Epithelial cell of prostate (primary cell): ENCODE measurements around the gene NUP210L.
"Not testable (repeated sequence)": the region's sequence is repeated elsewhere in the genome, so short reads cannot be mapped to it uniquely, and the experiment has no call there.

Experiments used
- DNase-seq: peaks from one replicate; pipeline ENCODE4 v3.0.0-alpha.2; 2011; ENCODE audit warnings: low read depth, low spot score
- H3K27ac ChIP-seq: fragments of 450-650 bp; 2 replicates; pipeline ENCODE4 v1.5.1; 2017; ENCODE audit warnings: mild to moderate bottlenecking

Gene NUP210L

DNA sequence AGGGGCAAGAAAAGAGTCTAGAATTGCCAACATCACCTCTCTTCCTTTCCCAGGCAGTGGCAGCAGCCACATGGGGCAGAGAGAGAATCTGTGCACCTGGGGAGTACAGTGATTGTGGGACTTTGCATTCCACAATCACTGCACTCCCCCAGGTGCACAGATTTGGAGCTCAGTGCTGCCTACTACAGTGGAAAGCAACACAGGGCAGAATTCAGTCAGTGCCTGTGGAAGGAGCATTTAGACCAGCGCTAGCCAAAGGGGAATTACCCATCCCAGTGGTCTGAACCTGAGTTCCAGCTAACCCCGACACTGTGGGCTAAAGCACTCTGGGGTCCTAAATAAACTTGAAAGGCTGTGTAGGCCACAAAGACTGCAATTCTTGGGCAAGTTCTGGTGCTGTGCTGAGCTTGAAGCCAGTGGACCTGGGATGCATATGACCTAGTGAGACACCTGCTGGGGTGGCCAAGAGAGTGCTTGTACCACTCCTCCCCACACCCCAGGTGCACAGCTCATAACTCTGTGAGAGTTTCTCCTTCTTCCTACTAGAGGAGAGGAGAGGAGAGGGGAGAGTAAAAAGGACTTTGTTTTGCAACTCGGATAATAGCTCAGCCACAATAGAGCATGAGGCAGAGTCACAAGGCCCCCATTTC is 50.3 kb downstream of the NUP210L start:
- no peak overlapping the region for H3K27ac ChIP-seq

DNA sequence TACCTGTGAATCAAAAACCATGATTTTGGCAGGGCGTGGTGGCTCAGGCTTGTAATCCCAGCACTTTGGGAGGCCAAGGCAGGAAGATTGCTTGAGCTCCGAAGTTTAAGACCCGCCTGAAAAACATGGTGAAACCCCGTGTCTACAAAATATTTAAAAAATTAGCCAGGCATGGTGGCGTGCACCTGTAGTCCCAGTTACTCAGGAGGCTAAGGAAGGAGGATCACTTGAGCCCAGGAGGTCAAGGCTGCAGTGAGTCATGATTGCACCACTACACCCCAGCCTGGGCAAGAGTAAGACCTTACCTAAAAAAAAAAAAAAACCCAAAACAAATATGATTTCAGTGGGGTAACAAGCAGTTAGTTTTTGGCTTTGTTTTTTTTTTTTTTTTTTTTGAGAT is 54.7 kb downstream of the NUP210L start:
- not testable (repeated sequence) for DNase-seq, H3K27ac ChIP-seq

More for the DNA sequence above, 50.3 kb downstream of the NUP210L start:
- DNase-seq, result no peak

DNA sequence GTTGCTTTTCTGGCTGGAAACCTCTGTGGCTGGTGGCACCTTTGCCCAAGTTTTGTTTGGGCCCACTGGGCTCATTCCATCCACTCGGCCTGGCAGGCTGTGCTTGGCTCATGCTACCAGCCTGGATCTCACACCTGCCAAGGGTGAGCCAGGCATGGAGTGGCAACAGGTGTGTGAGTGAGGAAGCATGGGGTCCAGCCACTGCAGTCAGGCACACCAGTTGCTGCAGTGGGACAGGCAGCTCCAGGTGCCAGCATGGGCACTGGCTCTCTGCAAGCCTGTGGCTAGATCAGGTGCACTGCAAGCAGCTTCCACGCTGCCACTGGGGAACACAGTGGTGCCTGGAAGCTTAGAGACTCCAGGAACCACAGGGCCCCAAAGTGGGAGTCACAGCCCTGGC is 57.0 kb downstream of the NUP210L start:
- no peak overlapping the region for H3K27ac ChIP-seq
- no peak for DNase-seq

DNA sequence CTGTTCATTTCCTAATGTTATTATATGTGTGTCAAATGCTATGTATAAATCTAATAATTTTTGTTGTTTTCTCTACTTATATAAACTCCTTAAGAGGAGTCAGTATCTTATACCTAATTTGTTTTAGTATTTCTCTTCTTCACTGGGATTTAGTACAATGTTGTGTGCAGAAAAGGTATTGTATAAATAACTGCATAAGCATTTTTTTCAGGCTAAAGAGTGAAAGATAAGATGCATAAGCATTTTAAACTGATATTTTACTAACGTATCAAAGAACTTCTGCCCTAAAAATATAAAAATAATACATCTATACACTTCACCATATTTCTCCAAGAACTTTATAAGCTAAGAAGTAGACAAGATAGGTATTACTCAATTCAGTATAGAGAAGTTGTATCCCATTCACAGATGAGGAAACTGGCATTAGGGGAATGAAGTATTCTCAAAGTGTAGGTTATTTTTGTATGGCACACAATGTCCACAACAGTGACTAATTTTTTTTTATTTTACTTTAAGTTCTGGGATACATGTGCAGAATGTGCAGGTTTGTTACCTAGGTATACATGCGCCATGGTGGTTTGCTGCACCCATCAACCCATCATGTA is 59.3 kb downstream of the NUP210L start:
- DNase-seq, result no peak
- no peak overlapping the region for H3K27ac ChIP-seq

DNA sequence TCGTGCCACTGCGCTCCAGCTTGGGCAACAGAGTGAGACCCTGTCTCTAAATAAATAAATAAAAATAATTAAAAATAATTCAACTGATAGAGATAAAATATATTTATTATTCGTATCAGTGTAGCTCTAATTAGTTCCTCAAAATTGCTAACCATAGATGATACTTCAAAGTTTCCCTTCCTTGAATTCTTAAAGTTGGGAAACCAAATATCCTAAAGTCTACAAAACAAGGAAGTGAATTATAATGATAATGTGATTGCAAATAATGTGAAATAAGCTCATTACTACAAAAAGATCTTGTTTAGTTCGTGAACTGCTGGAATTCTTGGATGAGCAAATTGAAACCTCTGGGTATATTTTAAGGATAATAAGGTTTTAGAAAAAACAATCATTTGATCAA is 60.5 kb downstream of the NUP210L start:
- DNase-seq, result no peak
- no peak overlapping the region for H3K27ac ChIP-seq

DNA sequence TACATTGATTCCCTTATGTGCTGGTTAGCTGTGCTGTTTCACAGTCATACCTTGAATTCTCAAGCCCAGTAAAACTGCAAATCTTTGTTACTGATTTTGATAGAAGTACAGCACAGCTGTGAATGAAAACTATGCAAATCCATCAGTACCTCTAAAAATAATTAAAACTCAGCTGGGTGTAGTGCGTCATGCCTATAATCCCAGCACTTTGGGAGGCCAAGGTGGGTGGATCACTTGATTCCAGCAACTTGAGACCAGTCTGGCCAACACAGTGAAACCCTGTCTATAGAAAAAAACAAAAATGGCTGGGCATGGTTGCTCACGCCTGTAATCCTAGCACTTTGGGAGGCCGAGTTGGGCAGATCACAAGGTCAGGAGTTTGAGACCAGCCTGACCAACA is 61.2 kb downstream of the NUP210L start:
- DNase-seq, result no peak
- H3K27ac ChIP-seq, result no peak overlapping the region

DNA sequence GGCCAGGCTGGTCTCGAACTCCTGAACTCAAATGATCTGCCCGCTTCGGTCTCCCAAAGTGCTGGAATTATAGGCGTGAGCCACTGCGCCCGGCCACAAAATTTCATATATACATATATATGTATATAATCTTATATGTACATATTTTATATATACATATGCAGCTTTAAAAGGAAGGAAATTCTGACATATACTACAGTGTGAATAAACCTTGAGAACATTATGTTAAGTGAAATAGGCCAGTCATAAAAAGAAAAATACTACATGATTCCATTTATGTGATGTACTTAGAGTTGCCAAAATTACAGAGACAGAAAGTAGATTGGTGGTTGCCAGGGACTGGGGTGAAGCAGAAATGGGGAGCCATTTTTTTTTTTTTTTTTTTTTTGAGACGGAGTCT is 63.2 kb downstream of the NUP210L start:
- no peak overlapping the region for H3K27ac ChIP-seq
- DNase-seq, result no peak

DNA sequence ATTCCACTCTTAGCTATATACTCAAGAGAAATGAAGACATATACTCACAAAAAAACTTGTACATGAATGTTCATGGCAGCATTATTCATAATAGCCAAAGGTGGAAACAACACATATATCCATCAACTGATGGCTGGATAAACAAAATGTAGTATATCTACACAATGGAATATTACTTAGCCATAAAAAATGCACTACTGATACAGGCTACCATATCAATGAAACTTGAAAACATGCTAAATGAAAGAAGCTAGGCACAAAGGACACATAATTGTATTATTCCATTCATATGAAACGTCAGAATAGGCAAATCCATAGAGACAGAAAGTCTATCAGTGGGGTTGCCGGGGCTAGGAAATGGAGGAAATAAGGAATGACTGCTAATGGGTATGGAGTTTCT is 67.3 kb downstream of the NUP210L start:
- no peak for DNase-seq
- H3K27ac ChIP-seq, result no peak overlapping the region

DNA sequence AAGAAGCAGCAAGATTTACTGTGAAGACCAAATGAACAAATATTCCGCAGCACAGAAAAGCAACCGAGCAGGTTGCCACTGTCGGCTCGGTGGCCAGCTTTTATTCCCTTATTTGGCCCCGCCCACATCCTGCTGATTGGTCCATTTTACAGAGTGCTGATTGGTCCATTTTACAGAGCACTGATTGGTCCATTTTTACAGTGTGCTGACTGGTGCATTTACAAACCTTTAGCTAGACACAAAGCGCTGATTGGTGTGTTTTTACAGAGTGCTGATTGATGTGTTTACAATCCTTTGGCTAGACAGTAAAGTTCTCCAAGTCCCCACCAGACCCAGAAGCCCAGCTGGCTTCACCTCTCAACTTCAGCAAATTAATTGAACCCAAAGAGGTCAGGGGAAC is 71.8 kb downstream of the NUP210L start:
- DNase-seq, result not testable (repeated sequence)

DNA sequence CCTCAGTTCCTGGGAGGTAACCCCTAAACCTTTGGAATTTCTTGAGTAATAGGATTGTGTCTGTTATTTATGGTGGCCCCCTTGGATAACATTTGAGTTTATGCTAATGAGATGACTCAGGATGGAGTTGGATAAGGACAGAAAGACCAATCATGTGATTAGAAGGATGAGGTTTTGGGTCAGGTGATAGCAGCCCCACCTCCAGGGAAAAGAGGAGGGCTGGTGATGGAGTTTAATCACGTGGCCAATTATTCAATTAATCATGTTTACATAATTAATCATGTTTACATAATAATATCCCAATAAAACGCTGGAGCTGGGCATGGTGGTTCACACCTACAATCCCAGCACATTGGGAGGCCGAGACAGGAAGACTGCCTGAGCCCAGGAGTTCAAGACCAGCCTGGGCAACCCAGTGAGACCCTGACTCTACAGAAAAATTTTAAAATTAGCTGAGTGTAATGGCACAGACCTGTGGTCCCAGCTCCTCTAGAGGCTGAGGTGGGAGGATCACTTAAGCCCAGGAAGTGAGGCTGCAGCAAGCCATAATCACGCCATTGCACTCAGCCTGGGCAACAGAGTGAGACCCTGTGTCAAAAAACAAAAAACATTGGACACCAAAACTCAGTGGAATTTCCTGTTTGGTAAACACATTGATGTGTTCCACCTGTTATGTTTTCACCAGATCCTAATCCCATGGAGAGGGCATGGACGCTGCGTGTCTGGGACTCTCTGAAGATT is 73.3 kb downstream of the NUP210L start:
- H3K27ac ChIP-seq, result no peak overlapping the region
- no peak for DNase-seq

More for the DNA sequence above, 71.8 kb downstream of the NUP210L start:
- H3K27ac ChIP-seq, result not testable (repeated sequence)

DNA sequence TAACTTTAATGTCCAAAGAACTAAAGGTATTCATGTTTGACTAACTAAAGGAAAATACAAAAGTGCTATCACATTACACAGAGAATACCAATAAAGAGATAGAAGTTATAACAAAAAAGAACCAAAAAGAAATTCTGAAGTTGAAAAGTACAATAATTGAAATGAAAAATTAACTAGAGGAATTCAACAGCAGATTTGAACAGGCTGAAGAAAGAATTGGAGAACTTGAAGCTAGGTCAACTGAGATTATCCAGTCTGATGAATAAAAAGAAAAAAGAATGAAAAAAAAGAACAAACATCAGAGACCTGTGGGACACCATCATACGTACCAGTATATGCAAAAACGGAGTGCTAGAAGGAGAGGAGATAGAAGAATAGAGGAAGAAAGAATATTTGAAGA is 78.5 kb downstream of the NUP210L start:
- no peak for DNase-seq
- H3K27ac ChIP-seq, result no peak overlapping the region

DNA sequence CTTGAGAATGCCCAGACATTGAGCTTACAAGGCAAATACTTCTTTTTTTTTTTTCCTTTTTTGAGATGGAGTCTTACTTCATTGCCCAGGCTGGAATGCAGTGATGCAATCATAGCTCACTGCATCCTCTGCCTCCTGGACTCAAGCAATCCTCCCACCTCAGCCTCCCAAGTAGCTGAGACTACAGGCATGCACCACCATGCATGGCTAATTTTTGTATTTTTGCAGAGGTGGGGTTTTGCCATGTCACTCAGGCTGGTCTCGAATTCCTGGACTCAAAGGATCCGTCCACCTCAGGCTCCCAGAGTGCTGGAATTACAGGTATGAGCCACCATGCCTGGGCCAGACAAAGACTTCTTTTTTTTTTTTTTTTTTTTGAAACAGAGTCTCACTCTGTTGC is 79.1 kb downstream of the NUP210L start:
- DNase-seq, result no peak
- H3K27ac ChIP-seq, result no peak overlapping the region

DNA sequence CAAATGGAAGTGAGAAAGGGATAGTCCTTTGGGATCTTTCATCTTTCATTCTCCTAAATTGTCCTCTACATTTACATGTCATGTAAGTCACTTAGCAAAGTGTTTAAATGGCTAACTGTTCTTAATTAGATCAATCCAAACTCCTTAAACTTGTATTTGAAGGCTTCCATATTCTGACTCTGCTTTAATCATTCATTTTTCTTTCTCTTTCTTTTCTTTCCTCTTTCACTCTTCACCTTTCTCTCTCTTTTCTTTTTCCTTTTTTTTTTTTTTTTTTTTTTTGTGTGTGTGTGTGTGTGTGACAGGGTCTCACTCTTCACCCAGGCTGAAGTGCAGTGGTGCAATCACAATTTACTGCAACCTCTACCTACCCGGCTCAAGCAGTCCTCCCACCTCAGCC is 92.6 kb downstream of the NUP210L start:
- no peak overlapping the region for H3K27ac ChIP-seq
- DNase-seq, result no peak

DNA sequence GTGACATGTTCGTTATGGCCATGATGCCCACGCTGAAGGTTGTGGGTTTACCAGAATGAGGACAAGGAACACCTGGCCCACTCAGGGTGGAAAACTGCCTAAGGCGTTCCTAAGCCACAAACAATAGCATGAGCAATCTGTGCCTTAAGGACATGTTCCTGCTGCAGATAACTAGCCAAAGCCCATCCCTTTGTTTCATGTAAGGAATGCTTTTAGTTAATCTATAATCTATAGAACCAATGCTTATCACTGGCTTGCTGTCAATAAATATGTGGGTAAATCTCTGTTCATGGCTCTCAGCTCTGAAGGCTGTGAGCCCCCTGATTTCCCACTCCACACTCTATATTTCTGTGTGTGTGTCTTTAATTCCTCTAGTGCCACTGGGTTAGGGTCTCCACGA is 107.4 kb downstream of the NUP210L start:
- not testable (repeated sequence) for DNase-seq, H3K27ac ChIP-seq

DNA sequence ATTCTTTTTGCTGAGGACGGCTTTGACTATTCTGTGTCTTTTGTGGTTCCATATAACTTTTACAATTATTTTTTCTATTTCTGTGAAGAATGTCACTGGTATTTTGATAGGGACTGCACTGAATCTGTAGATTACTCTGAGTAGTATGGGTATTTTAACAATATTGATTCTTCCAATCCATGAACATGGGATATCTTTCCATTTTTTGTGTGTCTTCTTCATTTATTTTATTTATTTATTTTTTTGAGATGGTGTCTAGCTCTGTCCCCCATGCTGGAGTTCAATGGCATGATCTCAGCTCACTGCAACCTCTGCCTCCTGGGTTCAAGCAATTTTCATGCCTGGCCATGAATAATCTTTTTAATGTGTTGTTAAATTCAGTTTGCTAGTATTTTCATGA is 121.2 kb downstream of the NUP210L start:
- H3K27ac ChIP-seq, DNase-seq: not testable (repeated sequence)

DNA sequence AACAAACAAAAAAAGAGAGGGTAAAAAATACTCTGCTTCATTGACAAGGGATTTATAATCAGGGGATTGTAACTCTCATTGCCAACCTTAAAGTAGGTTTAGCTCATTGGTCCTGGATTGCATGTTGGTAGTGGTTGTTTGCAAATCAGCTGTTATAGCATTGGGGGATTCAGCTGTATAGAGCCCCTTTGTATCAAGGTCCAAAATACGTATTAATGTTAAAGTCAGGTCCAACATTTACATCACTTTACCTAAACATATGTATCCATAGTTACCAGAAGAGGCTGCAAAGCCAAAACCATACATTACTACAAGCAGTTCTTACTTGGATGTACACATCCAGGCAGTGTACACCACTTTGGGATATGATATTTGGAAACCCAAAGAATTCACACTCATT is 134.9 kb downstream of the NUP210L start:
- DNase-seq, result no peak
- H3K27ac ChIP-seq, result no peak overlapping the region

DNA sequence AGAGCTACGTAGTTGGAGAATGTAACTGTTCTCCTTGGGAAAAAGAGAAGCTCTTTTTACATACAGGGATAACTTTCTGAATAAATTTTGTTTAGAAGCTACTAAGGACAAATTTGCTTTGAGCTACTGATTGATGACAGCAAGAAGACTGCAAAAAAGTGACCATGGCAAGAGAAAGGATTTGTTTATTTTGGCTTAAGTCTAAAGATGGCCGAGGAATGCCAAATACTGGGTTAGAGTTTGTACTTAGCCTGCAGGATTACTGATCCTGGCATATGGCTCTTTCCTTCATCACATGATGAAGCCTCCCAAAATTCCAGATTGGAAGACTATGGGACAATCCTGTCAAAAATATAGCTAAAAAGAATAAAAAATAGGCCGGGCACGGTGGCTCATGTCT is 135.6 kb downstream of the NUP210L start:
- H3K27ac ChIP-seq, result no peak overlapping the region
- no peak for DNase-seq

DNA sequence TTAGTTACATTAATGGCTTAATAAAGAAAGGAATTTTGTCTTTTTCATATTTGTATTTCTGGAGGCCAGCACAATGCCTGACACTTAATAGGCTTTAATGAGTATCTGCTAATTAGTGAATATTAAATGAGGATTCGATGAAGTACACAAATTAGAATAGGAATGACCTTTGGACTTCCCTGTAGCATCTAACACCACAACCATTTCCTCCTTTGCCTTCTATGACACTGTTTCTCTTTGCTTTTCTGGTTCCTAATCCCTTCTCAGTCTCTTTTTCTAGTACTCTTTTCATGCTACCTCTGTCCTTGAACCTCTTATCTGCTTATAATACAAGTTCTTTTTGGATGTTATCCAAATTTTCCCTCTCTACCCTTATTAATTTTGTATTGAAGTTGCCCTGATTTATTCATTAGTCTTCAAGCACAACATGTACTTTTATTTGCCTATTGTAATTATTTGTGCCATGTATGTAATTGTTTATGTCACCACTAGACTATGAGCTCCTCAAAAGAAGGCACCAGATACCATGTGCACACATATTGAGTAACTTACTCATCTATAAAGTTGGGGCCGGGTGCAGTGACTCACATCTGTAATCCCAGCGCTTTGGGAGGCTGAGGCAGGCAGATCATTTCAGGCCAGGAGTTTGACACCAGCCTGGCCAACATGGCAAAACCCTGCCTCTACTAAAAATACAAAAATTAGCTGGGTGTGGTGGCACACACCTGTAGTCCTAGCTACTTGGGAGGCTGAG is 140.5 kb downstream of the NUP210L start:
- DNase-seq, result peak; percentile 24
- no peak overlapping the region for H3K27ac ChIP-seq

DNA sequence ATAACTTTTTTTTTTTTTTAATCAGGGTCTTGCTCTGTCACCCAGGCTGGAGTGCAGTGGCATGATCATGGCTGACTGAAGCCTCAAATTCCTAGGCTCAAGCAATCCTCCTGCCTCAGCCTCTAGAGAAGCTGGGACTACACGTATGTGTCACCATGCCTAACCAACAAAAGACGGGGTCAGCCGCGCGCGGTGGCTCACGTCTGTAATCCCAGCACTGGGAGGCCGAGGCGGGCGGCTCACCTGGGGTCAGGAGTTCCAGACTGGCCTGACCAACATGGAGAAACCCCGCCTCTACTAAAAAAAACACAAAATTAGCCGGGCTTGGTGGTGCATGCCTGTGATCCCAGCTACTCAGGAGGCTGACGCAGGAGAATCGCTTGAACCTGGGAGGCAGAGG is 142.3 kb downstream of the NUP210L start:
- DNase-seq, H3K27ac ChIP-seq: not testable (repeated sequence)

DNA sequence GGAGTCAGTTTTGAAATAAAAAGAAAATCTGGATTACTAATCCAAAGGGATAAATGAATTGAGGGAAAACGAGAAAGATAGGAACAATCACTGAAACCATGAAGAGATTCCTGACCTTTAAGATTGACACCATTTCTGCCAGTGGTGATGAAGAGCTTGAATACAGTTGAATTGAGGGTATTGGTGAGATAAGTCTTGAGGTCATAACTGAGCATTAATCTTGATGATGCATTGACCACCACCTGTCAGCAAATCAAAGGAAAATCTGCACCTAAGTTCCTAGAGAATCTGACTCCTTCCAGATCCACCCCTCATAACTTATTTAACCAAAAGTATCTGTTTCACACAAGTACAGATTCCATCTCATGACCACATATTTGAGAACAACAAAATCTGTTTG is 142.7 kb downstream of the NUP210L start:
- no peak for DNase-seq
- H3K27ac ChIP-seq, result no peak overlapping the region

DNA sequence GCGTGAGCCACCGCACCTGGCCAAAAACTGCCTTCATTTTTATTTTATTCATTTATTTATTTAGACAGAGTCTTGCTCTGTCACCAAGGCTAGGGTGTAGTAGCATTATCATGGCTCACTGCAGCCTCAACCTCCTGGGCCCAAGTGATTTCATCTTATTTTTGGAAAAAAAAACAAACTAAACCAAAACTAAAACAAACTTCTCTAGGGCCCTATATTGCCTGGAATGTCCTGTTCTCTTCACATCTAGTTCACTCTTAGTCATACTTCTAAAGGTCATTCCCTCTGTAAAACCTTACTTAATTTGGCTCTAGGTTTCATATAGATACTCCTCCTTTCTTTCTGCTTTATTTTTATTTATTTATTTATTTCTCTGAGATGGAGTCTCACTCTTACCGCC is 148.7 kb downstream of the NUP210L start:
- no peak overlapping the region for H3K27ac ChIP-seq
- no peak for DNase-seq
